SK-N-SH (cell line): Measurements from ENCODE around the gene UBE3B. TPM values are rescaled to one million over a fixed set of nuclear protein-coding genes. Genes with fewer than 3 reads are reported as not detected.

Experiments
- CTCF ChIA-PET: fragments of 300-600, 350-600 bp; formaldehyde crosslinking; extraction: SDS; loops from one replicate; lab custom pipeline; 2021; lab: Yijun Ruan, JAX
- POLR2A ChIA-PET: fragments of 350-600 bp; sonication (Branson Sonifier 250); formaldehyde crosslinking; extraction: SDS; loops from one replicate; lab custom pipeline; 2020; ENCODE audit warnings: antibody characterized with exemption, inconsistent platforms; lab: Yijun Ruan, JAX
- DNase-seq: peaks from one replicate; pipeline ENCODE4 v3.0.0; 2012
- H2AFZ ChIP-seq: fragments of 200-600 bp; sonication (generic); 2 replicates; pipeline ENCODE4 v1.8.1; 2016; ENCODE audit warnings: antibody characterized with exemption, mild to moderate bottlenecking, low read depth
- H3F3A ChIP-seq: fragments of 200-600 bp; sonication (generic); replicated peaks from 2 replicates; pipeline ENCODE3; 2016; ENCODE audit warnings: antibody characterized with exemption, mild to moderate bottlenecking; ENCODE audit not compliant: insufficient read depth
- H3K27ac ChIP-seq, 2 experiments: fragments of 200-500 bp in 1 of 2; fragments of 200-600 bp in 1 of 2; sonication (Bioruptor generic) in 1 of 2; sonication (generic), shearing (Covaris generic) in 1 of 2; 2 replicates each; pipeline versions ENCODE4 v1.5.1 to v1.6.1; 2014 to 2016; ENCODE audit warnings: low read depth in 2 of 2, inconsistent platforms in 1 of 2, low read length in 1 of 2, mild to moderate bottlenecking in 1 of 2, mixed read lengths in 1 of 2
- H3K27me3 ChIP-seq: fragments of 200-600 bp; sonication (generic), shearing (Covaris generic); 2 replicates; pipeline ENCODE4 v1.6.1; 2016; ENCODE audit warnings: mixed run types; ENCODE audit not compliant: insufficient read depth
- H3K36me3 ChIP-seq, 2 experiments: fragments of 200-500 bp in 1 of 2; fragments of 200-600 bp in 1 of 2; sonication (Bioruptor generic) in 1 of 2; sonication (generic) in 1 of 2; replicated peaks in 1 of 2; 2 replicates each; pipeline versions ENCODE3 to v1.5.1; 2014 to 2016; ENCODE audit warnings: low read length in 1 of 2, mild to moderate bottlenecking in 1 of 2; ENCODE audit not compliant: insufficient read depth in 2 of 2, control insufficient read depth in 1 of 2
- H3K4me1 ChIP-seq, 2 experiments: fragments of 200-500 bp in 1 of 2; fragments of 200-600 bp in 1 of 2; sonication (Bioruptor generic) in 1 of 2; sonication (generic), shearing (Covaris generic) in 1 of 2; 2 replicates each; pipeline versions ENCODE4 v1.5.1 to v1.6.1; 2014 to 2016; ENCODE audit warnings: low read depth in 1 of 2, low read length in 1 of 2, mixed run types in 1 of 2; ENCODE audit not compliant: insufficient read depth in 2 of 2, control insufficient read depth in 1 of 2
- H3K4me2 ChIP-seq: fragments of 200-600 bp; sonication (generic), shearing (Covaris generic); 2 replicates; pipeline ENCODE4 v1.6.1; 2017; ENCODE audit warnings: mixed run types
- H3K4me3 ChIP-seq, 2 experiments: fragments of 200-500 bp in 1 of 2; fragments of 200-600 bp in 1 of 2; sonication (Bioruptor generic) in 1 of 2; sonication (generic), shearing (Covaris generic) in 1 of 2; 2 replicates each; pipeline versions ENCODE4 v1.5.1 to v1.8.1; 2014 to 2016; ENCODE audit warnings: low read depth in 2 of 2, inconsistent platforms in 1 of 2, low read length in 1 of 2, mild to moderate bottlenecking in 1 of 2, mixed read lengths in 1 of 2, moderate library complexity in 1 of 2
- H3K79me2 ChIP-seq: fragments of 200-600 bp; sonication (generic); 2 replicates; pipeline ENCODE4 v1.8.1; 2017; ENCODE audit warnings: mild to moderate bottlenecking; ENCODE audit not compliant: insufficient read depth
- H3K9ac ChIP-seq: fragments of 200-600 bp; sonication (generic); 2 replicates; pipeline ENCODE4 v1.6.1; 2017; ENCODE audit warnings: mixed run types
- H3K9me2 ChIP-seq: fragments of 200-600 bp; sonication (generic); 2 replicates; pipeline ENCODE4 v1.6.1; 2017; ENCODE audit warnings: mixed run types
- H3K9me3 ChIP-seq: fragments of 200-600 bp; sonication (generic); 2 replicates; pipeline ENCODE4 v1.6.1; 2017; ENCODE audit warnings: mixed run types, mild to moderate bottlenecking, moderate library complexity
- H4K20me1 ChIP-seq: fragments of 200-600 bp; sonication (generic); 2 replicates; pipeline ENCODE4 v1.6.1; 2017; ENCODE audit warnings: mild to moderate bottlenecking, mixed run types; ENCODE audit not compliant: insufficient read depth
- CTCF ChIP-seq: fragments of 200-600 bp; sonication (generic); IDR thresholded peaks from 2 replicates; pipeline ENCODE4 v1.6.1; 2017; ENCODE audit warnings: antibody characterized with exemption, mild to moderate bottlenecking, moderate library complexity
- EZH2phosphoT487 ChIP-seq: fragments of 200-600 bp; sonication (generic); IDR thresholded peaks from 2 replicates; pipeline ENCODE4 v1.6.1; 2017; ENCODE audit warnings: low read depth, mixed run types, mild to moderate bottlenecking, antibody characterized with exemption, moderate library complexity, borderline replicate concordance
- FOSL2 ChIP-seq: IDR thresholded peaks from 2 replicates; pipeline ENCODE4 v1.4.0; 2012; ENCODE audit warnings: low read depth, mild to moderate bottlenecking, moderate library complexity, borderline replicate concordance
- FOXJ3 ChIP-seq: sonication (generic); formaldehyde crosslinking; IDR thresholded peaks from 2 replicates; pipeline ENCODE4 v1.5.1; 2020; ENCODE audit warnings: mild to moderate bottlenecking, missing genetic modification reagents
- FOXM1 ChIP-seq: IDR thresholded peaks from 2 replicates; pipeline ENCODE4 v1.4.0; 2012; ENCODE audit warnings: low read depth, mild to moderate bottlenecking
- GABPA ChIP-seq: IDR thresholded peaks from 2 replicates; pipeline ENCODE4 v1.4.0; 2012; ENCODE audit warnings: low read depth, mild to moderate bottlenecking
- GATA2 ChIP-seq: sonication (generic); formaldehyde crosslinking; IDR thresholded peaks from 2 replicates; pipeline ENCODE4 v1.5.0; 2020; ENCODE audit warnings: mild to moderate bottlenecking, missing genetic modification reagents
- IRF3 ChIP-seq: fragments of 150-350 bp; IDR thresholded peaks from 2 replicates; pipeline ENCODE4 v1.6.1; 2016; ENCODE audit warnings: mild to moderate bottlenecking, low read depth, low read length
- JUND ChIP-seq: IDR thresholded peaks from 2 replicates; pipeline ENCODE4 v1.4.0; 2012
- MEF2A ChIP-seq: IDR thresholded peaks from 2 replicates; pipeline ENCODE4 v1.4.0; 2012; ENCODE audit warnings: low read depth, borderline replicate concordance
- NFIC ChIP-seq: IDR thresholded peaks from 2 replicates; pipeline ENCODE4 v1.4.0; 2012; ENCODE audit warnings: borderline replicate concordance
- RCOR1 ChIP-seq: fragments of 150-350 bp; IDR thresholded peaks from 2 replicates; pipeline ENCODE4 v1.6.1; 2017; ENCODE audit warnings: antibody characterized with exemption, low read length
- REST ChIP-seq: IDR thresholded peaks from 2 replicates; pipeline ENCODE4 v1.6.1; 2012; ENCODE audit warnings: mild to moderate bottlenecking, low read depth, low read length, moderate library complexity
- RXRA ChIP-seq: IDR thresholded peaks from 2 replicates; pipeline ENCODE4 v1.4.0; 2012; ENCODE audit warnings: low read depth, mild to moderate bottlenecking, borderline replicate concordance
- SIN3A ChIP-seq: IDR thresholded peaks from 2 replicates; pipeline ENCODE4 v1.6.1; 2012; ENCODE audit warnings: low read depth, mild to moderate bottlenecking, low read length, moderate library complexity, borderline replicate concordance
- TEAD4 ChIP-seq: IDR thresholded peaks from 2 replicates; pipeline ENCODE4 v1.4.0; 2012; ENCODE audit warnings: mild to moderate bottlenecking, borderline replicate concordance; ENCODE audit not compliant: insufficient read depth
- USF1 ChIP-seq: IDR thresholded peaks from 2 replicates; pipeline ENCODE4 v1.4.0; 2012; ENCODE audit warnings: low read depth, borderline replicate concordance
- ZBTB33 ChIP-seq: IDR thresholded peaks from 2 replicates; pipeline ENCODE4 v1.4.0; 2012; ENCODE audit warnings: low read depth, borderline replicate concordance
- WGBS: methylation state at CpG from one replicate; pipeline ENCODE4 v1.1.6; 2017; ENCODE audit warnings: low lambda C conversion rate; 5-methylcytosine and 5-hydroxymethylcytosine counted together
- polyA plus RNA-seq, 3 experiments: library from polyadenylated mRNA; depleted of rRNA; stranded (reverse); fragments of >200 nt; gene quantifications; 2 replicates each; pipeline ENCODE4 v1.2.3, GENCODE V29; 2012

Gene UBE3B
- polyA plus RNA-seq, 1 of the 3 experiments (the other 2 are of a cell fraction), result 28.6 TPM

- TF ChIP-seq USF1, result no peak
- no peak for TF ChIP-seq GATA2 (CRISPR knock-in tag)
- TF ChIP-seq EZH2phosphoT487, result no peak
- no peak for TF ChIP-seq JUND
- TF ChIP-seq FOXJ3 (CRISPR knock-in tag), result no peak
Observed at GRCh38 chr12:109572506-109572845, 95.0 kb downstream of the UBE3B start (continued).

GRCh38 chr12:109573029-109573913, 95.8 kb downstream of the UBE3B start, which contains the start of the genes MMAB and MVK:
Gene MMAB (minus strand): TSS chr12:109573504. CDS start chr12:109573480, 24 bp downstream.
Gene MVK (plus strand): TSS chr12:109573794. CDS start chr12:109574823, 1,029 bp downstream.
- Histone ChIP-seq H3K4me2 (peak within 1 kb of the TSS; percentile 80), H3K4me1 (peaks cover 0 to 14% of the 10 kb centered on the region in 2 experiments; a peak in 2 of 4 replicates), H3K27me3 (no peaks in the 10 kb centered on the region), H2AFZ (peak within 1 kb of the TSS; percentile 94), H3K4me3 (peak within 1 kb of the TSS; percentile 66 to 77), H3K9me2 (no peaks in the 10 kb centered on the region), H3K36me3 (peaks cover 10 to 27% of the 10 kb centered on the region in 2 experiments), H3K9ac (peak within 1 kb of the TSS; percentile 63; the same call in 1 of the 2 replicates), H4K20me1 (no peaks in the 10 kb centered on the region), H3F3A (no peaks in the 10 kb centered on the region), H3K79me2 (no peaks in the 10 kb centered on the region), H3K9me3 (no peaks in the 10 kb centered on the region), H3K27ac (peak within 1 kb of the TSS; percentile 36 to 82; a peak in 3 of 4 replicates)
- CTCF ChIA-PET, result interaction anchor here (0.8 to 3.2 kb wide), 14 partner anchors 17 to 307 kb away, joined by 3 to 14 read pairs (median 4); partner anchors contain the start of gene GLTP
- 2% methylated on average over 42 of the region's 74 CpGs for WGBS
- peak; percentile 98 for DNase-seq
- POLR2A ChIA-PET, result interaction anchor here (0.7 to 1.3 kb wide), 4 partner anchors 18 to 147 kb away, joined by 3 to 4 read pairs (median 4); no protein-coding TSS in a partner anchor
- TF ChIP-seq CTCF (no peak), ZBTB33 (no peak), USF1 (peak; percentile 90), IRF3 (peak; percentile 77), EZH2phosphoT487 (no peak), FOSL2 (no peak), RXRA (no peak), GABPA (no peak), REST (no peak), MEF2A (no peak), SIN3A (0 out of 2 replicates have a peak, but pooled peaks have one; percentile 14), TEAD4 (no peak), RCOR1 (no peak), NFIC (no peak), FOXM1 (no peak)
